Neural cell (in vitro differentiated cells): ENCODE measurements around the gene TNFAIP8L1.

Experiments used
- CTCF ChIP-seq: fragments of 450-650 bp; IDR thresholded peaks from 2 replicates; pipeline ENCODE4 v1.5.1; 2014; ENCODE audit warnings: antibody characterized with exemption, mild to moderate bottlenecking, moderate library complexity; ENCODE audit not compliant: poor library complexity, severe bottlenecking
- TAF1 ChIP-seq: IDR thresholded peaks from 2 replicates; pipeline ENCODE4 v1.6.1; 2012; ENCODE audit warnings: low read depth

GRCh38 chr19:4636151-4636717, 3.1 kb upstream of the TNFAIP8L1 start:
- TF ChIP-seq TAF1 (no peak), CTCF (peak; percentile 92)
